Measurements from ENCODE around the gene COG4.
"Not testable (repeated sequence)": the region's sequence is repeated elsewhere in the genome, so short reads cannot be mapped to it uniquely, and the experiment has no call there.

The COG4 gene

DNA sequence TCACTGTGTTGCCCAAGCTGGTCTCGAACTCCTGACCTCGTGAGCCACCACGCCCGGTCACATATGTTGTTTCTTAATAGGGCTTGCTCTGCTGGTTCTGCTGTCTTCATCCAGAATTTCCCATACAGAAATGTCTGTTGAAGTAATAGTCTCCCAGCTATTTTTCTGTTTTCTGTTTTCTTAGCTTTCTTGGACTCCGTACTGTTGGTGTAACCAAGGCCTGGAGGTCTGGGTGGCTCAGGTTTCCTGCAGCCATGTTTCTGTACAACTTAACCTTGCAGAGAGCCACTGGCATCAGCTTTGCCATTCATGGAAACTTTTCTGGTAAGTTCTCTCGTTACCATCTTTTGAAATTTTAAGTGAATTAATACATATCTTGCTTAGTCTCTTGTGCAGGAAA, 3.0 kb upstream of the COG4 start:
- no peak overlapping the region for H3K4me3 ChIP-seq (ENCODE audit: low read depth in 1 of 2, low read length in 2 of 2)
- H3K36me3 ChIP-seq (ENCODE audit: control insufficient read depth in 1 of 2, insufficient read depth in 2 of 2, low read length in 2 of 2), result peaks cover 31 to 33% of the 10 kb centered on the region in 2 donors
- H3K4me1 ChIP-seq (ENCODE audit: control insufficient read depth in 1 of 2, insufficient read depth in 2 of 2, low read length in 2 of 2), result peaks cover 16 to 51% of the 10 kb centered on the region in 2 donors
- H3K27ac ChIP-seq (ENCODE audit: low read length), result no peak overlapping the region
- no peaks in the 10 kb centered on the region for H3K27me3 ChIP-seq (ENCODE audit: low read depth, low read length)
- H3K9me3 ChIP-seq (ENCODE audit: control insufficient read depth in 1 of 2, low read length in 2 of 2), result no peaks in the 10 kb centered on the region

DNA sequence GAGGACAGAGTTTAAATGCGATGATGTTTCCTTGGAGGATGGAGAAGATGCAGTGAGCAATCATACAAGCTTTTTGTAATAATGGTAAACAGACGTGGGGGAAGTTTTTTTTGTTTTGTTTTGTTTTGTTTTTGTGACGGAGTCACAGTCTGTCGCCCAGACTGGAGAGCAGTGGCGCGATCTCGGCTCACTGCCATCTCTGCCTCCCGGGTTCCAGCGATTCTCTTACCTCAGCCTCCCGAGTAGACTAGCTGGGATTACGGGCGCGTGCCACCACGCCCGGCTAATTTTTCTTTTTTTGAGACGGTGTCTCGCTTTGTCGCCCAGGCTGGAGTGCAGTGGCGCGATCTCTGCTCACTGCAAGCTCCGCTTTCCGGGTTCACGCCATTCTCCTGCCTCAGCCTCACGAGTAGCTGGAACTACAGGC, 1.1 kb upstream of the COG4 start:
- H3K27ac ChIP-seq (ENCODE audit: low read length), result peak overlapping the region; percentile 99

DNA sequence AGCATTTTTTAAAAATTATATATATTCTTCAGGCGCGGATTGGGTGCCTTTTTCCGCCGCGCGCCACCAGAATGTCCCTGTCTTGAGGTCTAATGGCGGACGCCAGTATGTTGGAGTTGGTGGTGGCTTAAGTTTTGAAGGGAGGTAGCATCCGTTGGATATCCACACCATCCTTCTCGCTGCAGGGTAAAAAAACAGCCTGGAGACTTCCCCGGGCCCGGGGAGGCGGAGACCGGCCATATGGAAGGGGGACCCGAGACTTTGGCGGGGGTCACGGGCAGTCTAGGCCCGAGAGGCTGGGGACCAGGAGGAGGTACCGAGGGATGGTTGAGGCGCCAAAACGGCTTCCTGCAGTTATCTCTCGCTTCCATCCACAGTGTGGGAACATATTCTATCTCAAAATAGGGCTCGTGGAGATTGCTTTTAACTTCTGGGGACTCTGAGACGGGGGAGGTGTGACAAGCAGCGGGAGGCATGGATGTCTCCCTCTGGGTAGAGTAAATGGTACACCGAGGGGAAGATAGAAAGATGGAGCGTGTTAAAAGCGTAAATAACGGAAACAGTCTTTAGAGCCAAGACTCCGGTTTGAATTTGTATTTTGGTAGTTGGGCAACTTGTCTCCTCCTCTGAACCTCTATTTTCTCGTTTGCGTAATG, 517 bp upstream of the COG4 start, which contains the start of gene SF3B3:
Gene SF3B3, plus strand, starts transcription at position 74 of the 656 bp plus-strand sequence. CDS start 2,841 bp downstream, outside the sequence.
- Histone ChIP-seq H3K27me3 (ENCODE audit: low read depth, low read length) (no peaks in the 10 kb centered on the region), H3K9me3 (ENCODE audit: control insufficient read depth in 1 of 2, low read length in 2 of 2) (no peaks in the 10 kb centered on the region), H3K27ac (ENCODE audit: low read length) (peak within 1 kb of the TSS; percentile 99), H3K36me3 (ENCODE audit: control insufficient read depth in 1 of 2, insufficient read depth in 2 of 2, low read length in 2 of 2) (peaks cover 18 to 19% of the 10 kb centered on the region in 2 donors), H3K4me1 (ENCODE audit: control insufficient read depth in 1 of 2, insufficient read depth in 2 of 2, low read length in 2 of 2) (peaks cover 10 to 40% of the 10 kb centered on the region in 2 donors), H3K4me3 (ENCODE audit: low read depth in 1 of 2, low read length in 2 of 2) (peak within 1 kb of the TSS; percentile 99 to 100)

More for the DNA sequence above, 1.1 kb upstream of the COG4 start:
- H3K4me1 ChIP-seq (ENCODE audit: control insufficient read depth in 1 of 2, insufficient read depth in 2 of 2, low read length in 2 of 2), result peaks cover 15 to 46% of the 10 kb centered on the region in 2 donors
- H3K4me3 ChIP-seq (ENCODE audit: low read depth in 1 of 2, low read length in 2 of 2), result peak overlapping the region; percentile 99 to 100
- H3K36me3 ChIP-seq (ENCODE audit: control insufficient read depth in 1 of 2, insufficient read depth in 2 of 2, low read length in 2 of 2), result peaks cover 21 to 24% of the 10 kb centered on the region in 2 donors
- not testable (repeated sequence) for H3K27me3 ChIP-seq (ENCODE audit: low read depth, low read length); H3K9me3 ChIP-seq (ENCODE audit: control insufficient read depth in 1 of 2, low read length in 2 of 2)

DNA sequence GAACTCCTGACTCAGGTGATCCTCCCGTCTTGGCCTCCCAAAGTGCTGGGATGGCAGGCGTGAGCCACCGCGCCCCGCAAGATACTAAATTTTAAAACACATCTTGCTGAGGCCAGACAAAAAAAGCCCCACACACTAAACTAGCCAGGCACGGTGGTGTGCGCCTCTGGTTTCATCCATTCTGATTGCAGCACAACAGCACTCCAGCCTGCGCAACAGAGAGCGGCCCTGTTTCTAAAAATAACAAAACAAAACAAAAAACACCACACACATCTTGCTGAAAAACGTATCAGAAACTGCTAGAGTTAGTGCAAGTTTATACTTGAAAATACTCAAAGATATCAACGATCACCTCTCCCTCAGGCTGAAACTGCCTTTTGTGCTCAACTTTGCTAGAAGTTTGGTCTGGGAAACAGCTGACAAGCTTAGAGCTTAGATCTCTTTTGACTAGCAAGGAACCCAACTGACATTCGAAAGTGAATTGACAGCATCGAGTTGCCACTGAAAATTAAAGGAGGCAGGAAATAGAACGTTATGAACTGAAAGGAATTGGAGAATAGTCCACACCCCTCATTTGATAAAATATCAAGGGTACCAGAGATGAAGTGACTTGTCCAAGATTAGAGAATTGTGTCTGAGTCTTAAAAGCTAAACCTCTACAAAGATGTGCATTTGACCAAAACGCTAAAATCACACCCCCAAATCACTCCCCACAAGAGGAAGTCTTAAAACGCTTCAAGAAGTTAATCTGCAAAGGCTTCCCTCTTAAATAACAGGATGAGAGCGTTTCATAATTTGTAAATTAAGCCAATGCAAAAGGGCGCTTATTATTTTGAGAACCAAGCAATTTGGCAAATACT, 908 bp downstream of the COG4 start:
- H3K4me1 ChIP-seq (ENCODE audit: control insufficient read depth in 1 of 2, insufficient read depth in 2 of 2, low read length in 2 of 2), result peaks cover 10 to 34% of the 10 kb centered on the region in 2 donors
- H3K9me3 ChIP-seq (ENCODE audit: control insufficient read depth in 1 of 2, low read length in 2 of 2), result no peaks in the 10 kb centered on the region
- peak overlapping the region; percentile 99 to 100 for H3K4me3 ChIP-seq (ENCODE audit: low read depth in 1 of 2, low read length in 2 of 2)
- no peaks in the 10 kb centered on the region for H3K27me3 ChIP-seq (ENCODE audit: low read depth, low read length)
- H3K36me3 ChIP-seq (ENCODE audit: control insufficient read depth in 1 of 2, insufficient read depth in 2 of 2, low read length in 2 of 2), result peaks cover 15 to 17% of the 10 kb centered on the region in 2 donors
- H3K27ac ChIP-seq (ENCODE audit: low read length), result peak overlapping the region; percentile 99

DNA sequence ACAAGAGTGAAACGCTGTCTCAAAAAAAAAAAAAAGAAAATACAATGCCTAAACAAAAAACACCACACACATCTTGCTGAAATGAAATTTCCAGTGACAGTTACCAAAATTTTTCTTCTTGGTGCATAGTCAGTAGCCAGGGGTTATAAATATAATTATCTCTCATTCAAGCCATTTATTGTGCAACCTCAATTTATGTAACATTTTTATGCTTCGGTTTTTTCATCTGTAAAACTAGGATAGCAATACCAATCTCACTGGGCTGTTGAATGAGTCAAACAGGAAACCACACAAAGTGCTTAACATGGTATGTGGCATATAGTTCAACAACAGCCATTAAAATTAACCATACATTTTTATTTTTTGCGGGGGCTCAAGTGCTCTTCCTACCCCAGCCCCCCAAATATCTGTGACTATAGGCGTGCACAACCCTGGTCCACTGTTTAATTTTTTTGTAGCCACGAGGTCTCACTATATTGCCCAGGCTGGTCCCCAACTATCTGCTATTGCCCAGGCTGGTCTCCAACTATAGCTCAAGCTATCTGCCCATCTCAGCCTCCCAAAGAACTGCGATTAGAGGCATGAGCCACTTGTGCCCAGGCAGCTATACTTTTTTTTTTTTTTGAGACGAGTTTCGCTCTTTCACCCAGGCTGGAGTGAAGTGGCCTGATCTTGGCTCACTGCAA, 2.6 kb downstream of the COG4 start:
- no peak overlapping the region for H3K27ac ChIP-seq (ENCODE audit: low read length)
- H3K4me1 ChIP-seq (ENCODE audit: control insufficient read depth in 1 of 2, insufficient read depth in 2 of 2, low read length in 2 of 2), result peaks cover 6 to 21% of the 10 kb centered on the region in 2 donors
- H3K4me3 ChIP-seq (ENCODE audit: low read depth in 1 of 2, low read length in 2 of 2), result no peak overlapping the region
- no peaks in the 10 kb centered on the region for H3K9me3 ChIP-seq (ENCODE audit: control insufficient read depth in 1 of 2, low read length in 2 of 2)
- H3K27me3 ChIP-seq (ENCODE audit: low read depth, low read length), result no peaks in the 10 kb centered on the region
- H3K36me3 ChIP-seq (ENCODE audit: control insufficient read depth in 1 of 2, insufficient read depth in 2 of 2, low read length in 2 of 2), result peaks cover 12 to 25% of the 10 kb centered on the region in 2 donors

DNA sequence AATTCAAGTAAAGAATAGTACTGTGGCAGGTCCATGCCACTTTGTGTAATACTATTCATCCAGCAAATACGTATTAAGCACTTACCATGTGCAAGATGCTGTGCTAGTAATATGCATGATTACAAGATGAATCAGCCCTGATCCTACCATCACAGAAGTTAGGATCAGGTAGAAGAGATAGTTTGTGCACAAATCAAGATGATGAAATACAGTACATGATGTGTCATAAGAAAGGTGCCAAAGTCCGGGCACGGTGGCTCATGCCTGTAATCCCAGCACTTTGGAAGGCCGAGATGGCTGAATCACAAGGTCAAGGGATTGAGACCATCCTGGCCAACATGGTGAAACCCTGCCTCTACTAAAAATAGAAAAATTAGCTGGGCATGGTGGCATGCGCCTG, 10.9 kb downstream of the COG4 start:
- Histone ChIP-seq H3K4me3 (ENCODE audit: low read depth in 1 of 2, low read length in 2 of 2) (no peak overlapping the region), H3K36me3 (ENCODE audit: control insufficient read depth in 1 of 2, insufficient read depth in 2 of 2, low read length in 2 of 2) (peaks cover 39 to 91% of the 10 kb centered on the region in 2 donors), H3K27ac (ENCODE audit: low read length) (no peak overlapping the region)

DNA sequence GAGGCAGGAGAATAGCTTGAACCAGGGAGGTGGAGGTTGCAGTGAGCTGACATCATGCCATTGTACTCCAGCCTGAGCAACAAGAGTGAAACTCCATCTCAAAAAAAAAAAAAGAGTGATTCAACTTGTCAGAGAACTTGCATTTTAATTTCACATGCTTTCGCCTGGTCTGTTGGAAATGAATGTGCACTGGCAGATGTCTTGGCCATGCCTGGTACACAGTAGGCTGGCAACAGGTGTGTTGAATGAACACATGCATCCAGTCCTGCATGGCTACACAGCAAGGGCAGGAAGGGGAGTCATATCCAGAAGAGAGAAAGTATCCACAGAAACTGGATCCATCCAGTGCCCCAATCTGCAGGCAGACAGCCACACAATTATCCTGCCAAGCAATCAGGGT, 11.5 kb downstream of the COG4 start:
- Histone ChIP-seq H3K27ac (ENCODE audit: low read length) (no peak overlapping the region), H3K27me3 (ENCODE audit: low read depth, low read length) (no peaks in the 10 kb centered on the region), H3K4me1 (ENCODE audit: control insufficient read depth in 1 of 2, insufficient read depth in 2 of 2, low read length in 2 of 2) (no peaks in the 10 kb centered on the region), H3K4me3 (ENCODE audit: low read depth in 1 of 2, low read length in 2 of 2) (no peak overlapping the region), H3K36me3 (ENCODE audit: control insufficient read depth in 1 of 2, insufficient read depth in 2 of 2, low read length in 2 of 2) (peaks cover 42 to 91% of the 10 kb centered on the region in 2 donors), H3K9me3 (ENCODE audit: control insufficient read depth in 1 of 2, low read length in 2 of 2) (no peaks in the 10 kb centered on the region)

More for the DNA sequence above, 10.9 kb downstream of the COG4 start:
- Histone ChIP-seq H3K27me3 (ENCODE audit: low read depth, low read length) (no peaks in the 10 kb centered on the region), H3K9me3 (ENCODE audit: control insufficient read depth in 1 of 2, low read length in 2 of 2) (no peaks in the 10 kb centered on the region), H3K4me1 (ENCODE audit: control insufficient read depth in 1 of 2, insufficient read depth in 2 of 2, low read length in 2 of 2) (no peaks in the 10 kb centered on the region)

DNA sequence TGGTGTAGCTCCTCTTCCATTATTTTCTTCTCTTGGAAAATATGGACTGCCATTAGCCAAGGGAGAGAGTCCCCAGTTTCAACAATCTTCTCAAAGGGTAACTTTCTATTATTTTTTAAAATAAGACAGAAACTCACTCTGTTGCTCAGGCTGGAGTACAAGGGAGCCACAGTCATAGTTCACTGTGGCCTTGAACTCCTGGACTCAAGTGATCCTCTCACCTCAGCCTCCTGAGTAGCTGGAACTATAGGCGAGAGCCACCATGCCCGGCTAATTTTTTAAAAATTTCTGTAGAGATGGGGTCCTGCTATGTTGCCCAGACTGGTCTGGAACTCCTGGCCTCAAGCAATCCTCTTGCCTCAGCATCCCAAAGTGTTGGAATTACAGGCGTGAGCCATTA, 13.1 kb downstream of the COG4 start:
- Histone ChIP-seq H3K27ac (ENCODE audit: low read length) (no peak overlapping the region), H3K9me3 (ENCODE audit: control insufficient read depth in 1 of 2, low read length in 2 of 2) (no peaks in the 10 kb centered on the region), H3K4me3 (ENCODE audit: low read depth in 1 of 2, low read length in 2 of 2) (no peak overlapping the region), H3K36me3 (ENCODE audit: control insufficient read depth in 1 of 2, insufficient read depth in 2 of 2, low read length in 2 of 2) (peaks cover 36 to 79% of the 10 kb centered on the region in 2 donors), H3K4me1 (ENCODE audit: control insufficient read depth in 1 of 2, insufficient read depth in 2 of 2, low read length in 2 of 2) (no peaks in the 10 kb centered on the region), H3K27me3 (ENCODE audit: low read depth, low read length) (no peaks in the 10 kb centered on the region)

DNA sequence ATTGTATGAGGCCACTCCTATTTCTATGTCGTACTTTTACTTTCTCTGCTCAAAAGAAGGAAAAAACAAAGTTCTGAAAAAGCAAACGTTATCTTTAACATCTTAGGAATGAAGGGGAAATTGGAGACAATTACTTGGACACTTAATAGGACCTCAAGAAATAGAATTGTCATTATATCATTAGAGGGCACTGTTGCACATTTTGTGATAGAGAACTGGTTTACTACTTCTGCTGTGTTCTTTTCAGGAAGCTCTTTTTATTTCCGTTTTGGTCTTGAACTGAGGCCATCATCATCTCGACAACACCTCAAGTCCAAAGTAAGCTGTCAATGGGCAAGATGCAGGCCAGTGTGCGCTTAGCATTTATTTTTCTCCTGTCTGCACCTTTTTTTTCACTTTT, 14.6 kb downstream of the COG4 start:
- Histone ChIP-seq H3K36me3 (ENCODE audit: control insufficient read depth in 1 of 2, insufficient read depth in 2 of 2, low read length in 2 of 2) (peaks cover 36 to 74% of the 10 kb centered on the region in 2 donors), H3K27me3 (ENCODE audit: low read depth, low read length) (no peaks in the 10 kb centered on the region), H3K9me3 (ENCODE audit: control insufficient read depth in 1 of 2, low read length in 2 of 2) (no peaks in the 10 kb centered on the region), H3K4me1 (ENCODE audit: control insufficient read depth in 1 of 2, insufficient read depth in 2 of 2, low read length in 2 of 2) (no peaks in the 10 kb centered on the region), H3K4me3 (ENCODE audit: low read depth in 1 of 2, low read length in 2 of 2) (no peak overlapping the region), H3K27ac (ENCODE audit: low read length) (no peak overlapping the region)

DNA sequence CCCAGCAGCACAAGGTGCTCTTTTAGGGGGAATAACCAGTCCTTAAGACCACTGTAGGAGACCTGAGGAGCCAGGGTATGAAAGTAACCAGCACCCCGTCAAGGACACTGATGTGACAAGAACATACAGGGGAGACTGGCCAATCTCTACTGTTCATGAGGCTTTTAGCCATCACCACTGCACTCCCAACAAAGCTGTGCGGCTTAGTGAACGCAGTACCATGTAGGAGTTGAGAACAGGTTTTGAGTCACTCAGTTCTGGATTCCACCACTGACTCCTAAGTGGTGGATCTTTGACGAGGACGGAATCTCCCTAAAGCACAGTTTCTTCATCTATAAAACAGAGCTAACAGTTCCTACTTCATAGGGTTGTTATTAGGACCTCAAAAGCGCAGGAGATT, 26.8 kb downstream of the COG4 start:
- H3K4me1 ChIP-seq (ENCODE audit: control insufficient read depth in 1 of 2, insufficient read depth in 2 of 2, low read length in 2 of 2), result no peaks in the 10 kb centered on the region
- H3K27me3 ChIP-seq (ENCODE audit: low read depth, low read length), result no peaks in the 10 kb centered on the region
- H3K36me3 ChIP-seq (ENCODE audit: control insufficient read depth in 1 of 2, insufficient read depth in 2 of 2, low read length in 2 of 2), result peaks cover 48 to 52% of the 10 kb centered on the region in 2 donors
- no peak overlapping the region for H3K4me3 ChIP-seq (ENCODE audit: low read depth in 1 of 2, low read length in 2 of 2)
- no peak overlapping the region for H3K27ac ChIP-seq (ENCODE audit: low read length)
- H3K9me3 ChIP-seq (ENCODE audit: control insufficient read depth in 1 of 2, low read length in 2 of 2), result no peaks in the 10 kb centered on the region
